PC-3 (cell line): ENCODE results near the gene ROBO2.

ENCODE experiments used
- CTCF ChIP-seq: fragments of 300-600 bp; sonication (generic); conservative IDR thresholded peaks from 2 replicates; pipeline ENCODE4 v1.5.1; 2017; ENCODE audit warnings: antibody characterized with exemption, low read depth, mild to moderate bottlenecking, low read length
- EZH2 ChIP-seq: fragments of 300-600 bp; sonication (generic); IDR thresholded peaks from one replicate; pipeline ENCODE4 v1.6.1; 2017; ENCODE audit warnings: antibody characterized with exemption, mild to moderate bottlenecking, low read length; ENCODE audit not compliant: unreplicated experiment
- EZH2phosphoT487 ChIP-seq: fragments of 300-600 bp; sonication (generic); IDR thresholded peaks from 2 replicates; pipeline ENCODE4 v1.6.1; 2018; ENCODE audit warnings: mild to moderate bottlenecking, antibody characterized with exemption, low read length, borderline replicate concordance

- TF ChIP-seq CTCF (no peak), EZH2 (no peak), EZH2phosphoT487 (no peak)
Observed at GRCh38 chr3:77590191-77590590, 550.3 kb downstream of the ROBO2 start.
